Measurements from ENCODE around the gene RAB36. TPM values are rescaled to one million over a fixed set of nuclear protein-coding genes. Genes with fewer than 3 reads are reported as not detected.

The RAB36 gene
- polyA plus RNA-seq, 3 donors, result 0.37 to 0.78 (median 0.49) TPM

GRCh38 chr22:23119494-23120414 lies 25.5 kb upstream of the RAB36 start:
- no peaks in the 10 kb centered on the region for H3K36me3 ChIP-seq (replicated peaks in 1 of 2; ENCODE audit: control insufficient read depth in 1 of 2, insufficient read depth in 2 of 2, low read length in 2 of 2)
- no peak overlapping the region for H3K9ac ChIP-seq (ENCODE audit: insufficient read depth, low read length, poor library complexity, severe bottlenecking)
- WGBS (ENCODE audit: insufficient coverage), result 87% methylated on average over 7 of the region's 15 CpGs
- no peaks in the 10 kb centered on the region for H3K4me1 Mint-ChIP-seq
- H3K36me3 Mint-ChIP-seq, result no peaks in the 10 kb centered on the region
- H3K79me2 ChIP-seq (ENCODE audit: insufficient read depth, low read length), result no peaks in the 10 kb centered on the region
- H3K4me2 ChIP-seq (replicated peaks; ENCODE audit: extremely low read depth, low read length, poor library complexity, severe bottlenecking), result no peak overlapping the region
- H3K27ac Mint-ChIP-seq, result peak overlapping the region in 2 of 7 donors; percentile 51 to 70
- no peaks in the 10 kb centered on the region for H3K9me3 ChIP-seq (replicated peaks in 1 of 2; ENCODE audit: control insufficient read depth in 1 of 2, insufficient read depth in 1 of 2, low read length in 2 of 2)
- H3K4me1 ChIP-seq (ENCODE audit: control insufficient read depth in 1 of 2, insufficient read depth in 2 of 2, low read length in 2 of 2), result no peaks in the 10 kb centered on the region
- intact Hi-C loops (cut with micrococcal nuclease), result no loop called here
- no peak for DNase-seq
- H3K27me3 Mint-ChIP-seq (ENCODE audit: low read depth in 3 of 3), result peaks cover 0 to 4% (median 2%) of the 10 kb centered on the region in 3 donors
- H3K27ac ChIP-seq (ENCODE audit: low read depth in 1 of 2, low read length in 2 of 2), result no peak overlapping the region
- H3K27me3 ChIP-seq (ENCODE audit: control insufficient read depth in 2 of 2, insufficient read depth in 2 of 2, low read length in 2 of 2), result no peaks in the 10 kb centered on the region
- H3K4me3 Mint-ChIP-seq, result no peak overlapping the region
- no peak for TF ChIP-seq CTCF (IDR thresholded peaks at IDR 0.05)
- peak overlapping the region; percentile 42 for H2AFZ ChIP-seq (ENCODE audit: insufficient read depth, low read depth, low read length, poor library complexity, severe bottlenecking)
- no peaks in the 10 kb centered on the region for H4K20me1 ChIP-seq (ENCODE audit: insufficient read depth, low read length)
- H3K4me3 ChIP-seq (replicated peaks in 1 of 3; ENCODE audit: low read depth in 2 of 3, low read length in 3 of 3), result no peak overlapping the region
- peaks cover 0 to 2% (median 0%) of the 10 kb centered on the region in 7 donors for H3K9me3 Mint-ChIP-seq

GRCh38 chr22:23120415-23120899 lies 24.8 kb upstream of the RAB36 start:
- Histone ChIP-seq H3K27me3 (ENCODE audit: control insufficient read depth in 2 of 2, insufficient read depth in 2 of 2, low read length in 2 of 2) (no peaks in the 10 kb centered on the region), H3K9ac (ENCODE audit: insufficient read depth, low read length, poor library complexity, severe bottlenecking) (no peak overlapping the region), H3K79me2 (ENCODE audit: insufficient read depth, low read length) (no peaks in the 10 kb centered on the region), H4K20me1 (ENCODE audit: insufficient read depth, low read length) (no peaks in the 10 kb centered on the region), H3K4me1 (ENCODE audit: control insufficient read depth in 1 of 2, insufficient read depth in 2 of 2, low read length in 2 of 2) (no peaks in the 10 kb centered on the region), H2AFZ (ENCODE audit: insufficient read depth, low read depth, low read length, poor library complexity, severe bottlenecking) (no peak overlapping the region), H3K27ac (ENCODE audit: low read depth in 1 of 2, low read length in 2 of 2) (no peak overlapping the region), H3K36me3 (replicated peaks in 1 of 2; ENCODE audit: control insufficient read depth in 1 of 2, insufficient read depth in 2 of 2, low read length in 2 of 2) (no peaks in the 10 kb centered on the region), H3K4me2 (replicated peaks; ENCODE audit: extremely low read depth, low read length, poor library complexity, severe bottlenecking) (no peak overlapping the region), H3K4me3 (replicated peaks in 1 of 3; ENCODE audit: low read depth in 2 of 3, low read length in 3 of 3) (no peak overlapping the region), H3K9me3 (replicated peaks in 1 of 2; ENCODE audit: control insufficient read depth in 1 of 2, insufficient read depth in 1 of 2, low read length in 2 of 2) (no peaks in the 10 kb centered on the region)
- H3K4me1 Mint-ChIP-seq, result no peaks in the 10 kb centered on the region
- TF ChIP-seq CTCF (IDR thresholded peaks at IDR 0.05), result no peak
- peaks cover 1 to 5% (median 2%) of the 10 kb centered on the region in 3 donors for H3K27me3 Mint-ChIP-seq (ENCODE audit: low read depth in 3 of 3)
- H3K9me3 Mint-ChIP-seq, result peaks cover 0 to 2% (median 0%) of the 10 kb centered on the region in 7 donors
- intact Hi-C loops (cut with micrococcal nuclease), result no loop called here
- H3K36me3 Mint-ChIP-seq, result no peaks in the 10 kb centered on the region
- whole genome bisulfite sequencing (ENCODE audit: insufficient coverage), result 95% methylated on average over 2 of the region's 7 CpGs
- no peak overlapping the region for H3K4me3 Mint-ChIP-seq
- H3K27ac Mint-ChIP-seq, result peak overlapping the region in 1 of 7 donors; percentile 68
- DNase-seq, result no peak
